NCI-H2029 (cell line): ENCODE results near the gene COL6A3.

Source experiments
- DNase-seq: peaks from one replicate; lab custom pipeline; 2025; lab: John Stamatoyannopoulos, UW

Gene COL6A3

GRCh38 chr2:237444071-237444470 lies 30.1 kb upstream of the COL6A3 start:
- DNase-seq: no peak

- DNase-seq: no peak
Observed at GRCh38 chr2:237441605-237442274, 27.8 kb upstream of the COL6A3 start.

- DNase-seq: no peak
Observed at GRCh38 chr2:237440819-237441281, 26.9 kb upstream of the COL6A3 start.

- DNase-seq: peak; percentile 81
Observed at GRCh38 chr2:237438080-237438940, 24.3 kb upstream of the COL6A3 start.

- DNase-seq: no peak
Observed at GRCh38 chr2:237437566-237437965, 23.6 kb upstream of the COL6A3 start.

- no peak for DNase-seq
Observed at GRCh38 chr2:237435844-237436587, 22.1 kb upstream of the COL6A3 start.

- no peak for DNase-seq
Observed at GRCh38 chr2:237434866-237435311, 20.9 kb upstream of the COL6A3 start.

- peak; percentile 53 for DNase-seq
Observed at GRCh38 chr2:237433920-237434676, 20.1 kb upstream of the COL6A3 start.

GRCh38 chr2:237432484-237433092 lies 18.6 kb upstream of the COL6A3 start:
- DNase-seq: no peak

GRCh38 chr2:237431837-237432236 lies 17.9 kb upstream of the COL6A3 start:
- no peak for DNase-seq

GRCh38 chr2:237431372-237431771 lies 17.4 kb upstream of the COL6A3 start:
- DNase-seq: no peak

GRCh38 chr2:237430861-237431260 lies 16.9 kb upstream of the COL6A3 start:
- DNase-seq: no peak

- DNase-seq: peak; percentile 51
Observed at GRCh38 chr2:237429753-237430152, 15.8 kb upstream of the COL6A3 start.

GRCh38 chr2:237427769-237428506 lies 14.0 kb upstream of the COL6A3 start:
- DNase-seq: no peak

GRCh38 chr2:237426517-237426916 lies 12.6 kb upstream of the COL6A3 start:
- DNase-seq: no peak

GRCh38 chr2:237425320-237425719 lies 11.4 kb upstream of the COL6A3 start:
- no peak for DNase-seq

- DNase-seq: no peak
Observed at GRCh38 chr2:237424544-237424943, 10.6 kb upstream of the COL6A3 start.

- DNase-seq: no peak
Observed at GRCh38 chr2:237423891-237424290, 9.9 kb upstream of the COL6A3 start.

GRCh38 chr2:237422309-237422708 lies 8.3 kb upstream of the COL6A3 start:
- DNase-seq: no peak

GRCh38 chr2:237421542-237422116 lies 7.7 kb upstream of the COL6A3 start:
- DNase-seq: peak; percentile 73
